K562 treated with DMSO at 1 percent for 48 hours (cell line): ENCODE results near the gene GOLGA8J. TPM values are rescaled to one million over a fixed set of nuclear protein-coding genes. Genes with fewer than 3 reads are reported as not detected.

Experiments used
- total RNA-seq: library from RNA; unstranded; fragments of 300-600 nt; gene quantifications from 2 replicates; pipeline ENCODE4 v1.2.3, GENCODE V29; 2022; ENCODE audit warnings: low replicate concordance; ENCODE audit errors: extremely low read depth

GOLGA8J gene, protein sequence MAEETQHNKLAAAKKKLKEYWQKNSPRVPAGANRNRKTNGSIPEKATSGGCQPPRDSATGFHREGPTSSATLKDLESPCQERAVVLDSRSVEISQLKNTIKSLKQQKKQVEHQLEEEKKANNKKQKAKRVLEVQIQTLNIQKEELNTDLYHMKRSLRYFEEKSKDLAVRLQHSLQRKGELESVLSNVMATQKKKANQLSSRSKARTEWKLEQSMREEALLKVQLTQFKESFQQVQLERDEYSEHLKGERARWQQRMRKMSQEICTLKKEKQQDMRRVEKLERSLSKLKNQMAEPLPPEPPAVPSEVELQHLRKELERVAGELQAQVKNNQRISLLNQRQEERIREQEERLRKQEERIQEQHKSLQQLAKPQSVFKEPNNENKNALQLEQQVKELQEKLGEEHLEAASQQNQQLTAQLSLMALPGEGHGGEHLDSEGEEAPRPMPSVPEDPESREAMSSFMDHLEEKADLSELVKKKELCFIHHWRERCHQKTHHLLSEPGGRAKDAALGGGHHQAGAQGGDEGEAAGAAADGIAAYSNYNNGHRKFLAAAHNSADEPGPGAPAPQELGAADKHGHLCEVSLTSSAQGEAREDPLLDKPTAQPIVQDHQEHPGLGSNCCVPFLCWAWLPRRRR
- not detected in 2 replicates for total RNA-seq

GRCh38 chr15:30082655-30083054, at the start of gene GOLGA8J:
Gene GOLGA8J, plus strand, starts transcription at chr15:30082955. Its CDS starts 98 bp downstream, at chr15:30083053.

GRCh38 chr15:30134751-30135150, 52.0 kb downstream of the GOLGA8J start, which contains the start of gene GOLGA8T:
Gene GOLGA8T, plus strand, starts transcription at chr15:30135051. Its CDS starts 98 bp downstream, at chr15:30135149.

Other genes with a start within 250 kb of the GOLGA8J start
- not detected in 2 replicates for gene GOLGA8T, start 52.1 kb downstream of the GOLGA8J start, total RNA-seq